Fibroblast of skin of left quadriceps (primary cell): ENCODE measurements around the gene CUL2.
"Not testable (repeated sequence)": the region's sequence is repeated elsewhere in the genome, so short reads cannot be mapped to it uniquely, and the experiment has no call there.

Source experiments
- DNase-seq, 2 experiments: peaks; one replicate each; pipeline ENCODE4 v3.0.0-alpha.2; 2013; ENCODE audit warnings: low read depth in 2 of 2

CUL2 gene

DNA sequence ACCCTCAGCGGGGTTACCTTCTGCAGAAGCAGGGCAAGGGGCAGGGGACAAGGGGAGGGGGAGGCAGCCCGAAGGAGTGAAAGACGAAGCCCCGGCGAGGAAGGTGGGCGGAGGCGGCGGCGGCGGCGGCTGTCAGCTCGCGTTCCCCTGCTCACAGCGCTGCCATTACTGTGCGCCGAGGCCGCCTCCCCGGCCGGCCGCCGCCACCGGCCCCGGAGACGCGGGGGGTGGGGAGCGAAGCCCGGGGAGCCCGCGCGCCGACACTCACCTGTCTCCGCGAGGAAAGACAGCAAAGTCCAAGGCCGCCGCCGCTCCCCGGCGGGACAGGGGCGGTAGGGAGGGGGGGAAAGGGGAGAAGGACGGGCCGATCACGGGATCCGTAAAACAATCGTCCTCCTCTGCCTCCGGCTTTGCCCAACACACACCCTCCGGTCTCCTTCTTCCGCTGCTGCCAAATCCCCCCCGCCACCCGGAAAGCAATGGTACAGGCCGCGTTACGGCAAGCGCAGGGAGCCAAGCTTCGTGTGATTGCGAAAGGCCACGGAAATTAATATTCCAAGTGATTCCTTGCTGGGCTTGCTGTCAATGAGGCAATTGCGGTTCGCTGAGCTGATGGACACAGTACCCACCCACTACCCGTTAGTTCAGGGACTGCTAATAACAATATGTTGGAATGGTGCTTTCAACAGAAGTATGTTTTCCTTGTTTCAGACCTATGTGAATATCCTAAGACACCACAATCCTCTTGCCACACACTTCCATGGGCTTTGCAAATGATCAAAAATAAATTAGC is at the start of gene CUL2:
TSS of gene CUL2 (minus strand) at position 180 of the 793 bp plus-strand sequence. CDS start 19,024 bp downstream, outside the sequence.
- DNase-seq = peak; percentile 94

DNA sequence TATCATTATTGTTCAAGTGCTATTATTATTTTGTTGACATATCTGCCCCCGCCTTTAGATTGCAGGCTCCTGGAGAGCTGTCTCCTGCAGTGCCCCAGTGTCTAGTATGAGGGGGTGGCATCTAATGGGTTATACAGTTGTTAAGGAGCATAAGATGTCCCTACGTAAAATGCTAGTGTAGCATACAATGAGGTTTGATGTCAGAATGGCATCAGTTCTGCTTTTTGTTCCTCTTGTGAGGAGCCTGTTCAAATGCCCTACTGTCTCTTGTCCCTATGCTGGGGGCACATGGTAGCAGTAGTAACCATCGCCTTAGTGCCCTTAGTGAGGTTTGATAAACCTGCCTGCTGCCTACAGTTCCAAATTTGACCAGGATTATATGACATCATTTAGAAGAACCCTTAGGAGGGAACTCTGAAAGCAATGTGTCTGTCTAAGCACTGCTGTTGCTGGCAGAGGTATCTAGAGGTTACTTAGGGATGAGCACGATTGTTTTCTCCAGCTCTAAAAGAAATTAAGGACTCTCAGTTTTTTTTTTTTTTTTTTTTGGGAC is 46.2 kb upstream of the CUL2 start:
- DNase-seq = no peak

DNA sequence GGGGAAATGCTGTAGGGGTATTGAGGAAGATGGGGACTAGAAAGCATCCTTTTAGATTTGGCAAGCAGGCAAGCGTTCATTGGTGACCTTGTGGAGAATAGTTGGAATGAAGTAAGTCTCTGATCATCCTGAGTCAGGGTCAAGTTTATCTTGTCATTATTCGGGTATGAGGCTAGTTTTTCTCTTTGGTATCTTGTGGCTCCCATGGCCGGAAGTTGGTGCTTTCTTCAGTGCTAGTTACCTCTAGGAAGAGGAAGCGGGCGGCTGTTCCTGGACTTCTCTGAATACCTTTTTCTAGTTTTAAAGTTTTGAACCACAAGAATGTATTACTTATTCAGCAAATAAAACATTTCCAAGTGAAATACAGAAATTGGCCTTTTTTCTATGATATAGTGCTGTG is 45.7 kb upstream of the CUL2 start:
- DNase-seq = no peak

DNA sequence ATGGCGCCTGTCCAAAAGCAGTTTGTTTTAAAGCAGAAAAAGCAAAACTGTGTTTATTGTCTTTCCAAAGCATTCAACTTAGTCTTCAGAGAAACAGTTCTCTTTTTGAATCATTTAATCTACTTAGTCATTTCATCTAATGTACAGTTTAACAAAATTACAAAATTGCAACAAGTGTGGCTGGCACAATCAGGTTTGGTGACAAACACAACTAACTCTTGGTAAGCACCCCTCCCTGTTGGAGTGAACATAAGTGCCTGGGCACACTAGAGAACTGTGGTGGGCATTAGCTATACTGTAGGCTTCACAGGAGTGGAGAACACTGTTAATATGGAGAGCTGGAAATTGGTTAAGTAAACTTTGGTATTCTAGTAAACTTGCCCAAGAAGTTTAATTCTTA is 43.4 kb upstream of the CUL2 start:
- no peak for DNase-seq

DNA sequence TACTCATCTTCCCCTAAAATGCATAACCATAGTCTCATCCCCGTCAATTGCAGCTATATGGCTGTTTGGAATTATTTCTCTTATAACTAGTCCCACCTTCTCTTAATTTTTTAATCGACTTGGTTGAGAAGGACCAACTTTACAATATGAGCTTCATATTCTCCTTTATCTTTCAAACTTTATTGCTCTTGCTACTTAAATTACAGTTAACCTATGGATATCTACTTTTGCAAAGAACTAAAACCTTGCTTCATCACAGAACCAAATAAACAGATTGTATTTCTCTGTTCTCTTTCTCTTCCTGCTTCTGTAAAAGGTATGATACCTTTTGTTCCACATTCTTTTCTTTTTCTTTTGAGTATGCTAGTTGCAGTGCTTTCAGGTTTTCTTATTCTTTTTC is 42.6 kb upstream of the CUL2 start:
- DNase-seq = no peak

DNA sequence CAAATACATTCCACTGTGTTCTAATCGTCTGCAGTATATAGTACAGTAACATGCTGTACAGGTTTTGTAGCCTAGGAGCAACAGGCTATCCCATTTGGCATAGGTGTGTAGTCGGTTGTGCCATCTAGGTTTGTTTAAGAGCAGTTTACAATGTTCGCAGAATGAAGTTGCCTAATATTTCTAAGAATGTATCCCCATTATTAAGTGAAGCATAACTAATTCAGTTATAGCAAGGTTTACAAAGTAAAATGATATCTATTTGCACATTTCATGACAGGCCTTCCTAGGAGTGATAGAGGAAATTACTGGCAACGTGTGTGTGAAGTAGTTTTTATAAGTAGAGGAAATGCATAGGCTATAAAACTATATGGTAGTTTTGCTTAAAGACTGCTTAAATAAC is 40.5 kb upstream of the CUL2 start:
- no peak for DNase-seq

DNA sequence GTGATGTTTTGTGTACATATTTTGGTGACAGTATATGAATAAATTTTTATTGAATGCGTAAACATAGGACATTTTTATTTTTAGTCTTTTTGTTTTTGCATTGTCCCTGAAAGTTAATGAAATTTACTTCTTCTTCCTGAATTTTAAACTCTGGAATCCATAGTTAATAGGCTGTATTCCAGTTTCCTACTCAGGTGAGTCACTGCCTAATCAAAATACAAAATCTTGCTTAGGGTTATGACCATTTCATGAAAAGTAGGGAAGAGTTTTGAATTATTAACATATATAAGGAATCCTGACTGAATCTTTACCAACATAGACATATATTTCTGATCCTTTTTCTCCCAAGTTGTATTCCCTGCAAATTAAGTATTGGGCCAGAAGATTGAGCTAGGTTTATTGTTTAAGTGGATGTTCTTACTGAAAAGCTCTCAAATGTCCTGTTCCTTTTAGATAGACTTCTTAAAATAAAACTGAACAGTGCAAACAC is 39.1 kb upstream of the CUL2 start:
- DNase-seq = no peak

DNA sequence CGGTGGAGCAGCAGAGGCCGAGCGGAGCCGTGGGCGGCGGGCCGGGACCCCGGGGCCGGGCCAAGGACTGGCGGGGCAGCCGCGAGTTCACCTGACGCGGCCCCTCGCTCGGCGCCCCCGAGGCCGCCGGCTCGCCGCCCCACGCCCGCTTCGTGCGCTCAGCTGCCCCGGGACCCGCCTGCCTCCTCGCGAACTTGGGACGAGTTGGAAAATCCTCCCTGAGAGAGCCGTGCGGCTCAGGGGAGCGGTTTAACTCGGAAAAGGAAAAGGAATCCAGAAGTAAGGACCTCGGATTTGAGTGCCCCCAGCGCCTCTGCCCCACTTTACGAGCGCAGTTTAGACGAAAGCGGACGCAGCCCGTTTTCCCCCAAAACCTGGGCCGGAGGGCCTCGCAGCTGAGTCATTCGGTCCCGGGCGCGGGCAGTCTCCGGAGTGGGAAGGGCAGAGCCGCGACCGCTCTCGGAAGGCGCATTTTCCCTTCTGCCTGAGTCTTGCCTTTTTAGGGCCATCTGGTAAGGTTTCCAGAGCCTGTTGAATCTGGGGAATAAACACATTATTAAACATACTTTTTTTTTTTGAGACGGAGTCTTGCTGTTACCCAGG is 37.2 kb upstream of the CUL2 start:
- DNase-seq = peak; percentile 22 to 25

DNA sequence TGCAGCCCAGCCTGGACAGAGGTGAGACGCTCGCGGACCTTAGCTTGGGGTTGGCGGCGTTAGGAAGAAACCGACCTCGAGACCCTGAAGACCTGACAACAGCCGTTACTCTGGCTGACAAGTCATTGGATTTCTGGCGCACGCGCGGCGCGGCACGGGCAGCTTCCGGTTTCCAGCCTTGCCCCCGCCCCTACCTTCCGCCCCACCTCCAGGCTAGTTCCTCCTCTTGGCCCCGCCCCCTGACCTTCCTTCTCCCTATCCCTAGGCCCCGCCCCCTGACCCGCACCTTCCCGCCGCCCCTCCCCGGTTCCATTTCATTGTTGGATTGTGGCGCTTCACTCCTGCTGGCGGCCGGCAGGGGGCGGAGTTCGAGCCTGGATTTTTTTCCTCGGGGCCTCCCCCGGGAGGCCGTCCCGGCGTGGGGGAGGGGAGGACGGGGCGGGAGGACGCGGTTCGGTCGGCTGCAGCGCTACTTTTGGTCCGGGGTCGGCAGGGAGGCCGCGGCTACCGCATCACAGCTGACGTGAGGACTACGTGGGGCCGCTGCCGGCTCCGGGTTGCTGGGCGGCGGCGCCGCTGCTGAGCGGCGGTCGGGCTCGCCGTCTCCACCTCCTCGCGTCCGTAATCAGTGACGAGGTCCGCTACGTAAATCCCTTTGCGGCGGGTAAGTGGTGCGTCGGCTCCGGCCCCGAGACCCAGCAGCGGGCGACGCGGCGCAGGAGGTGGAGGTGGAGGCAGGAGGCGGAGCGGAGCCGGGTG is 36.6 kb upstream of the CUL2 start, which contains the start of gene CREM:
TSS of gene CREM (plus strand) at position 317 of the 759 bp plus-strand sequence. CDS start 10,990 bp downstream, outside the sequence.
- peak; percentile 92 to 93 for DNase-seq

DNA sequence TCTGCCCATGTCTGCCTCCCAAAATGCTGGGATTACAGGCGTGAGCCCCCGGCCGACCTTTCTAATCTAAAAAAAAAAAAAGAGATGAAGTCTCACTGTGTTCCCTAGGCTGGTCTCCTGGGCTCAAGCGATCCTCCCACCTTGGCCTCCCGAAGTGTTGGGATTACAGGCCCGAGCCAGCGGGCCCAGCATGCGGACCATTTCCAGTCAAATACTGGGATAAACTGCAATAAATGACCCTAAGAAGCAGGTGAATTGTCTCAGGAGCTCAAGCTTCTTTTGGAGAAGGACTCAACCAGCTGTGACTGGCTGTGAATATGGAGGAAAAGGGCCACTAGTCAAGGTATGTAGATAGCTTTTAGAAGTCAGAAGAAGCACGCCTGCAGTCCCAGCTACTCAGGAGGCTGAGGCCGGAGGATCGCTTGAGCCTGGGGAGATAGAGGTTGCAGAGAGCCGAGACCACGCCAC is 36.0 kb upstream of the CUL2 start:
- no peak for DNase-seq

DNA sequence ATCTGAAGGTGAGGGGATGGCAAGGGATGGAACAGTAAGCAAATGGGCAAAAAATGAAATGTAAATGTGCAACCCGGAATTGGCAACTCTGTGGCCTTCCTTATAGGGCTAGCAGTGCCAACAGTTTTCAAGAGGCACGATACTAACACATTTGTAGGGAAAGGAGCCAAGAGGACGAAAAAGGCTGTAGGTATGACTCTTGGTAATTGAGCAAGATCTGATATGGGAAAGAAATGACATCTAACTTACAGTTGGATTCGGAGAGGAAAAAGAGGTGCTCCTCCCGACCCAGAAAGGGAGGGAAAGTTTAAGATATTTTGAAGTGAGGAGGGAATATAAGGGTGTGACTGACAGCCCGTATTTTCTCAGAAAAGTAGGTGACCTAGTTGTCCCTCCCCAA is 34.4 kb upstream of the CUL2 start:
- no peak for DNase-seq

DNA sequence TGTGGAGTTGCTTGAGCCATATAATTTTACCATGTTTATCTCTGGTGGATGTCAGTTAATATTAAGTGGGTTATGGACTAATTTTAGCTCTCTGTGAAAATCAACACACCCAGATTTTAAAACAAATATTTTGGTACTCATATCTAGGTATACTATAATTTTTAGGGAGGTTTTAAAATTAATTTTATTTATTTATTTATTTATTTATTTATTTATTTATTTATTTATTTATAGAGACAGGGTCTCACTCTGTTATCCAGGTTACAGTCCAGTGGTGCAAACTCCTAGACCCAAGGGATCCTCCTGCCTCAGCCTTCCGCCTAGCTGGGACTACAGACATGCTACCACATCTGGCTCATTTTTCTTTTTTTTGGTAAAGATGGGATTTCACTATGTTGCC is 29.2 kb upstream of the CUL2 start:
- no peak for DNase-seq

DNA sequence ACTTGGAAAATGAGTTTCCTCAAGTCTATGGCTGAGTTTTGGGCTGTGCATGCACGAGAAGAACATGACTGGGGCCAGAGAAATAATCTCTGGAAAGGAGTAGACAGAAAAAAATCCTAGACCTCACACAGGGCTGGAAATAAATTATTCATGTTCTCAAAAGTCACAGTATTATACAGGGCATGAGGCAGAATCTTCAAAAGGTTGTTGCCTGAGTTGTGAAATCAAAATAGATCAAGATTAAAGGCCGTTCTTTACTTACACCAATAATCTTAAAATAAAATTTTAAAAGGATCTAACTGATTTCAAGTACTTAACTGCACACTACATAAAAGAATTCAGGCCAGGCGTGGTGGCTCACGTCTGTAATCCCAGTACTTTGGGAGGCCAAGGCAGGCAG is 22.4 kb upstream of the CUL2 start:
- DNase-seq = no peak

DNA sequence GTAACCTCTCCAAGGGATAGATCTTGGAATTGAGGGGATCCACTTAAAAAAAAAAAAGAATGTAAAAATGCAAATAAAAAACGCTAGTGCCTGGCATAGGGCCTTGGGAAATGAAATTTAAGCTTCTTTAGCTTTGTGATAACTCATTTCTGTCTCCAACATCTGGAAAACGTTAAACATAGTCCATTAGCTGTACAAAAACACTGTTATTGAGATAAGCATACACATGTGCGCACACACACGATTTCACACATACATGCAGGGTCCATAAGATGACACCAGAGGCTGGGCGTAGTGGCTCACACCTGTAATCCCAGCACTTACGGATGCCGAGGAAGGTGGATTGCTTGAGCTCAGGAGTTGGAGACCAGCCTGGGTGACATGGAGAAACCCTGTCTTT is 13.7 kb upstream of the CUL2 start:
- DNase-seq = no peak

DNA sequence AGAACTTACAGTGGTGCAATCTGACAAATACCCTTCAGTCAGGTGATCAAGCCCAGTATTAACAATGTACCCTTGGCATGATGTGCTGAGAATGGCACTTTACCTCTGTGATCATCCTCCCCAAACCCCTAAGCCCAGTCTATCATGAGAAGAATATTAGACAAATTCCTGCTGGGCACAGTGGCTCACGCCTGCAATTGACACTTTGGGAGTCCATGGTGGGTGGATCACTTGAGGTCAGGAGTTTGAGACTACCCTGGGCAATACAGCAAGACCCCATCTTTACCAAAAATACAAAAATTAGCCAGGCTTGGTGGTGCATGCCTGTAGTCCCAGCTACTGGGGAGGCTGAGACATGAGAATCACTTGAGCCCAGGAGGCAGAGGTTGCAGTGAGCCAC is 7.4 kb upstream of the CUL2 start:
- DNase-seq = no peak

DNA sequence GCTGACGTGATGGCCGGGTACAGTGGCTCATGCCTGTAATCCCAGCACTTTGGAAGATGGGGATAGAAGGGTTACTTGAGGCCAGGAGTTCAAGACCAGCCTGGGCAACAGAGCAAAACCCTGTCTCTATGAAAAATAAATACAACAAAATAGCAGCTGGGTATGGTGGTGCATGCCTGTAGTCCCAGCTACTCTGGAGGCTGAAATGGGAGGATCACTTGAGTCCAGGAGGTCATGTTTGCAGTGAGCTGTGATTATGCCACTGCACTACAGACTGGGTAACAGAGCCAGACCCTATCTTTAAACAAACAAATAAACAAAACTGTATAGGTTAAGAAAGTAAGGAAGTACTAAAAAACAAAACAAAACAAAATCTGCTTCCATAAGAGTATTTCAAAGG is 6.2 kb upstream of the CUL2 start:
- no peak for DNase-seq

DNA sequence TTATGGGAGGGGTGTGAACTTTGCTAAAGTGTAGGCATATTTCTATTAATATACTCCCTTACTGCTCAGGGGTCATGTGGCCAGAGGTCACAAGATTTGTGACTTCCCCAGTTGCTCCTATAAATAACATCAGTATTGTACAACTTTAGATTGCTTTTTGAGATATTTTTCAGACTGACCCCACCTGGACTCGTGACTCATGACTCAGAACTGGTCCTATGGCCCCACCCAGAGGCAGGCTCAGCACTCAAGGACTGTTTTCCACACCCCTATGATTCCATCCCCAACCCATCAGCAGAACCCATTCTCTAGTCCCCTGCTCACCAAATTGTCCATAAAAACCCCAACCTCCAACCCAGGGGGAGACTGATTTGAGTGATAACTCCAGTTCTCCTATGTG is 2.7 kb upstream of the CUL2 start:
- DNase-seq = no peak

DNA sequence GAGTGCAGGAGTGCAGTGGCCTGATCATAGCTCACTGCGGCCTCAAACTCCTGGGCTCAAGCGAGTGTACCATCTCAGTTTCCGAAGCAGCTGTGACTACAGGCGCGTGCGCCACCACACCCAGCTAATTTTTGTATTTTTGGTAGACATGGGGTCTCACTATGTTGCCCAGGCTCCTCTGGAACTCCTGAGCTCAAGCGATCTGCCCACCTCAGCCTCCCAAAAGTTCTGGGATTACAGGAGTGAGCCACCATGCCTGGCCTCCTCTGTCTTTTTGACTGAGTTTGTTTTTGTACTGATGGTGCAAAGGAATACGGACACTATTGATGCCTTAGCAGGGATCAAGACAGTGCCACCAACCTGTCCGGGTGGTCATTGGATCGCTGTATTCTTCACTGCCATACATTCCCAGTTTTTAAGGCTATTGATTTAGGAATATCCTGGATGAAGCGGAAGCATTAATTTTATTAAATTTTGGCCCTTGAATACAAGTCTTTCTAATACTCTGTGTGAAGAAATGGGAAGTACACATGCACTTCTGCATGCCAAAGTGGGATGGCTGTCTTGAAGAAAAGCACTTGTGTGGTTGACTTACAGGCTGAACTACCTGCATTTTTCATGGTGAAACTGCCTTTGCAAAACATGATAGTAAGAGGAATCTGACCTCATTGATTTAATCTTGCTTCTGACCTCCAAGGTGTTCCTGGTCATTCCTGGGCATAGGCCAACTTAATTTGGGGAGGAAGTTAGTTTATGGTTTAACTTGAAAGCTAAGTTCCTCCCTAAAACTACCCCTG is 2.1 kb upstream of the CUL2 start:
- no peak for DNase-seq

DNA sequence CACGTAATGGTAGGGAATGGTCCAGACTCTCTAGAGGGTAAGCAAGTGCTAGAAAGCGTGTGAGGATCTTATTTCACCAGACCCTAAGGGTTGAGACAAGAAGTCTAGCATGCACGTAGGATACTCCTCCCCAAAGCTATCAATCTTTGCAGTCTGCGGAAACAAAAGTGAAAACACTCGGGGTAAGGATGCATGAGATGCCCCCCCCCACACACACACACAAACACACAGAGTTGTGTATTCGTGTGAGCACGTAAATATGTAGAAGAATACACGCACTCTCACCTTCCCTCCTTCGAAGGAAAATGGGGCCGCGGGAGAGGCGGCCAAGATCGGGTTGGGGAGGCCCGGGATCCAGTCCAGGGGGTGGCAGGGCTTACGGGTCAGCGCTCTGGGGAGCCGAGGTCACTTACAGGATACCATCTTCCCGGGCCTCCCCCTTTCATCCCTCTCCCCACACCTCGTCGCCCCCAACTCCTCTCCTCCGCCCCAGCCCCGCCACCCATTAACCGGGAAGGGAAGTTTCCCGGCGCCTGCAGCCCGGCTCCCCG is 455 bp downstream of the CUL2 start:
- DNase-seq = no peak

DNA sequence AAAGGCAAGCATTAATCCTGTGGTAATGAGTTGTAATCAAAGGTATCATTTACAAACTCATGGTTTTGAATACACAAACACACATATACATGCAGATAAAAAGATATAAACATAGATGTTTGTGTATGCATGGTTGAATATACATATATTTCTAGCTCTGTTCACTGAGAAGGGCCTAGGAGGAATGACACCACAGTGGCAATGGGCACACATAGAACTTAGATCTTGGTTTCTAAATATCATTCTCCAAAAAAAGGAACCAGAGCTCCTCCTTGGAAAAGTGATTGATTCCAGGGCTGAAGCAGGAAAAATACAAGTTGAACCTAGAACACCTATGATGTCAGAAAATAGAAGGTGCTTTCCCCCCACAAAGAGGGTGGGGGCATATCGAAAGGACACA is 6.9 kb downstream of the CUL2 start:
- no peak for DNase-seq

DNA sequence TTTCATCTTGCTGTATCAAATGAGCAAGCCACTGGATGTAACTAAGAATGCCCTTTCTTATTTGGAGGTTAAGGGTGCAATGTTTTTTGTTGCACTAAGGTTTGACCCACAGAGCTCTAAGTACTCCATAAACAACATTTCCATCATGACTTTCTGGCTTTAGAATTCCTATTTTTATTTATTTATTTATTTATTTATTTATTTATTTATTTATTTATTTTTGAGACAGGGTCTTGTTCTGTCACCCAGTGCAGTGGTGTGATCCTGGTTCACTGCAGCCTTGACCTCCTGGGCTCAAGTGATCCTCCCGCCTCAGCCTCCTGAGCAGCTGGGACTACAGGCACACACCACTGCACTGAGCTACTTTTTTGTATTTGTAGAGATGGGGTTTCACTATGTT is 9.9 kb downstream of the CUL2 start:
- DNase-seq = not testable (repeated sequence)
